Stimulated activated CD4-positive, alpha-beta T cell treated with anti-CD3 and anti-CD28 coated beads, Interleukin-4, amount 100 ng/mL, for 4 hours (primary cell): ENCODE data around the gene UBQLNL.

Source experiments
- DNase-seq, 2 experiments: peaks; one replicate each; pipeline ENCODE4 v3.0.0-alpha.2; 2020

The UBQLNL gene

DNA sequence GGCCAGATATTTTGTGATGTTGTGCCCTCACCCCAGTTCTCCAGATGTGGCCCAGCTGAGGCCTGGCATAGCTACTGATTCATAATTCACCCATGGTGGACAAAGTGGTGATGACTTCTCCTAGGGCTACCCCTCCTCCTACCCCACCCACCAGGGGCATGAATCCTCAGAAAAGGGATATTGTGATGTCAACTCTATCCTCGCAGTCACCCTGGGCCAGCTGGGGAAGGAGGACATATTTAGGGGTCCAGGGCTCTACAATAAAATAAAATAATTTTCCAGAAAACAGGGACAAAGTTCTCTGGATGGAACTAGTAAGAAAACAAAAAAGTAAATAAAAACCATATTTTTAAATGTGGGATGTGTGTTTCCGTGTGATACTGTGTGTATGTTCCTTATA, at the start of gene UBQLNL:
Gene UBQLNL, minus strand, starts transcription at position 101 of the 400 bp plus-strand sequence. CDS start 258 bp downstream, outside the sequence.
- DNase-seq, result no peak

DNA sequence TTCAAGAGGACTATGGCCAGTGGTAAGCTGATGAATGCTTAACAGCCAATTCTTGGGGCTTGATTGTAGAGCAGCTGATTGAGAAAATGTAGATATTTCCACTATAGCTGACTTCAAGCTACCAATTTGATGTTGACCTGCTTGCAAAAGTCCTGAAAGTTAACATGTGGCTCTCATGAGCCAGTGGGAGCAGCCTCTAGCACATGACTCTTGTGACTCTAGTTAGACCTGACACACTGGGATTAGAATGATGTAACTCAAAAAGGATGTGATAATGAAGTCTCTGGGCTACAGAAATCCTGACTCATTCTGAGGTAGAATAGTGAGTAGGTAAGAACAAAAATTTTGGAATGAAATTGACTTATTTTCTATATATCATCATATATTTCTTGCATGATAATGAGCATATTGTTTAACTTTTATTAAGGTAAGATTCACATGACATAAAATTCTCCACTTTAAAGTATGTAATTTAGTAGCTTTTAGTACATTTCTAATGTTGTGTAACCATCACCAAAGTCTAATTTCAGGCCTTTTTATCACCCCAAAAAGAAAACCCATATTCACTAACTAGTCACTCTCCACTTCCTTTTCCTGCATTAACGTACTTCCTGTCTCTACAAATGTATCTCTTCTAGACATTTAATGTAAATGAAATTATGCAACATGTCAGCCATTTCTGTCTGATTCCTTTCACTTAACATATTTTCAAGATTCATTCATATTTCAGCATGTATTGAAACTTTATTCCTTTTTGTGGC, 47.9 kb upstream of the UBQLNL start:
- no peak for DNase-seq

GRCh38 chr11:5557751-5558150, 41.3 kb upstream of the UBQLNL start:
- no peak for DNase-seq

DNA sequence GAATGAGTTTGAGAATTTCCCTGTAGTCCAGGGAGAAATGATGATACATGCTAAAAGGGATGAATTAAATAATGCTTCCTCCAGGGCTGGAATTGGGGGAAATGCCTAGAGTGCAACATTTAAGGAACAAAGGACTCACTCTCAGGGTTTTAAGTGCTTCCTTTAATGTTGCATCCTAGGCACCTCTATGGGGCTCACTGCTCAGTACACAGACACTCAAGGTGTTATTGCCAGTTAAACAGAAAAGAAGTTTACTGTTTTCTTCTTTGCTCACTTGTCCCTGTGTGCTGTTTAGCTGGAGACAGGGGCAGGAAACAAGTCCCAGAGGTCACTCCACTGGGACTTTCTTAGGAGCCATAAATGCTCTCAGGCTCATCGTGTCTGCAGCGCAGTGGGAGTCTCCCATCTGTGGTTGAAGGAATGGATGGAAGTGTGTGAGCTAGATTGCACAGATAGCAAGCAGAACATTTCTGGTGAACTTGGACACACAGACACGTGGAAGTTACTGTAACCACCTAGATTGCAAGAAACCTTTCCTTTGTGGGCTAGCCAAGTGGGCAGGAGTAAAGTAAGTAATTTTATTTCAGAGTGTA, 40.2 kb upstream of the UBQLNL start:
- no peak for DNase-seq

DNA sequence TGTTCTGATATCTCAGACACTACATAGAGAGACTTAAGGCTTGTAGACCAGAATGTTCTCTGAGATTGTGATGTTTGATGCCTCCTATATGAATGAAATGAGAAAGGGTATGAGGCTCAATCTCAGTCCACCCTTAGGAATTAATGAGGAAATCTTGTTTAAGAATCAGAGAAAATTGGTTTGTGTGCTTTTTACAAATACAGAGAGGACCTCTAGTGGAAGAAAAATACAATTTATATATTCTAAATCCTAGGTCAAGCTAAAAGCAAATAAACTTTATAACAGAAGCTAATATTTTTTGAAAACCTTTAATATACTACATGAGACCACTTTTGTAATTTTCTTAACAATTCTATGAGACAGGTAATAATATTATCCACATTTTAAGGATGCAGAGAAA, 36.8 kb upstream of the UBQLNL start:
- no peak for DNase-seq

DNA sequence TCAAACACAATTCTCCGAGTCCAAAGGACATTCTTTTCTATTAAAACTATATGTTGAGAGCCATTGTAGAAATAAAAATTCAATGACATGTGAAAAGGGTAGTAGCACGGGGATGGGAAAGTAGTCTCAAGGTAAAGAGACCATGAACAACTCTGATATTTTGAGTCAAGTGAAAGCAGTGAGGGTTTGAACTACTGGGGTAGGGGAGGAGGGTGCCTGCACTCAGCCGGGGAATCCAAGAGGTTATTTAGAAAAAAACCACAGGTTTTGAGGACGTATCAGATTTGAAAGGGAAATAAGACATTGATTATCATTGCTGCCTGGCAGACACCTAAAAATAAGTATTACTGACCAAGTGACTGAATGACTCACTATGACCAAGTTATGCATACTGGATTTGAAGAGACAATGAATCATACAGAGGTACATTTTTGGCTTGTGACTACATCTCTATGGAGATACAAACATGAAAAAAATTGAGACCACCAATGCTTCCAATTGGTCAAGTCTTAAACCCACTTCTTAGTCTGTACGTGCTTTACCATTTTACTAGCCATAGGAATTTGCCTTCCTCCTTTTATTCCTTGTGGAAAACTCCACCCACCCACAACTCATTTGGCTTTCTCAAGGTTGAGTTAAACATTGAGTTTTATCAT, 34.1 kb upstream of the UBQLNL start:
- no peak for DNase-seq

DNA sequence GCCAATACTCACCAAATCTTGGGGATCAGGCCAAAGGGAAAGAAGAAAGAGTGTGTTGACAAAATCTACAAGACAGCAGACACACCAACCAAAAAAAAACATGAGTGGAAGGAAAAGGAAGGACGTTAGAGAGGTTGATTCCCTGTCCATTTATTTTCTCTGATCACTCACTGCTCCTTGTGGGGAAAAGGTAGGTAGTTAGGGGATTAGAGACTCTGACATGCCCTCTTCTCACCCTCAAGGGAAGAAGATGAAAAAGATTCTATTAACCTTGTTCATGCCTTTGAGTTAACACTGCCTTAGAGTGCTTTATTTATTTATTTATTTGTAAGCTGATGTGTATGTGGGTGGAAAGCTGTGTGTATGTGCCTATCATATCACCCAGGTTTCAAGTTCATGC, 31.9 kb upstream of the UBQLNL start, which contains the start of gene OR52H1:
Gene OR52H1, minus strand, starts transcription at position 101 of the 400 bp plus-strand sequence. CDS start 3,035 bp downstream, outside the sequence.
- no peak for DNase-seq

DNA sequence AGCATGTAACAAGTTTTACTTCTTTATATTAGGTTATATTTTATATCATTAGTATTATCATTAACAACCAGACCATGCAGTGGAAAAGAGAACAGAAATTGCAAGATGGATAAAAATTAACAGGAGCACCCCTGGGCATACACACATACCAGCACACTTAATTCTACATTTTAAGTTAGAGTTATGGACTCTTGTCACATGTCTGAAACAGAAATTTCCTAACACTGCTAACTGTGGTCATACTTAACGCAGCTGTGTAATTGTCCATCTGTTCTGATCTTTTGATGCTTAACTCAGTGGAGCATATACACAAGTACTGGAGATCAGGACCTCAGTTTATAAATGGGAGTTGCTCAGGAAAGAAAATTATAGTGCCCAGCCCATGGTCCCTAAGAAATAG, 31.5 kb upstream of the UBQLNL start:
- DNase-seq, result no peak

DNA sequence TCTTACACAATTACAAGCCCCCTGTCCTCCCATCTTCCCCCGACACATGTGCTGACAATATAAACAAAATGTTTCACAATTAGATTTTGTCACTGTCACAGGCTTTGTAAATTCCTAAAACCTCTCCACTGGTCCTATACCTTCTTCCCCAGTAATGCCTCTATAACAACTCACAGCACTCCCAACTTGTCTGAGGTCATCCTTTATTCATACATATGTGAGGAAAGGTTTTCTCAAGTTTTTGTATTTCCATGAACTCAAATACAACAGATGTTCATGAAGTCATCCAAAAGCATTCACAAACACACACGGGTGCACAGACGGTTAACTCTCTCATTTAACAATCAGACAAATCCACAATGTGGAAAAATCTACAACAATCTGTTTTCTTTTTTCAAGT, 30.0 kb upstream of the UBQLNL start:
- no peak for DNase-seq

GRCh38 chr11:5541427-5541826, 24.9 kb upstream of the UBQLNL start:
- DNase-seq, result no peak

DNA sequence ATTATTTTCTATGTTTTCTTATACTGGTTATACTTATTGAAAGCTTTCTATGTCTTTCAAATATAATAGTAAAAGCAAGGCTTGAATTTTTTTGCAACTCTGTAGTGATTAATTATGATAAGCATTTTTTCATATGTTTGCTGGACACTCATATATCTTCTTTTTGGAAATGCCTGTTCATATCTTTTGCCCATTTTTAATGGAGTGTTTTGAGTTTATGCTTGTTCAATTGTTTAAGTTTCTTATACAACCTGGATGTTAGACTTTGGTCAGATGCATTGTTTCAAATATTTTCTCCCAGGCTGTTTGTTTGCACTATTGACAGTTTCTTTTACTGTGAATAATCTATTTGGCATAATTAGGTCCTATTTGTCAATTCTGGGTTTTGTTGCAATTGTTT, 20.0 kb upstream of the UBQLNL start:
- no peak for DNase-seq

- no peak for DNase-seq
Observed at GRCh38 chr11:5534046-5534445, 17.5 kb upstream of the UBQLNL start.

DNA sequence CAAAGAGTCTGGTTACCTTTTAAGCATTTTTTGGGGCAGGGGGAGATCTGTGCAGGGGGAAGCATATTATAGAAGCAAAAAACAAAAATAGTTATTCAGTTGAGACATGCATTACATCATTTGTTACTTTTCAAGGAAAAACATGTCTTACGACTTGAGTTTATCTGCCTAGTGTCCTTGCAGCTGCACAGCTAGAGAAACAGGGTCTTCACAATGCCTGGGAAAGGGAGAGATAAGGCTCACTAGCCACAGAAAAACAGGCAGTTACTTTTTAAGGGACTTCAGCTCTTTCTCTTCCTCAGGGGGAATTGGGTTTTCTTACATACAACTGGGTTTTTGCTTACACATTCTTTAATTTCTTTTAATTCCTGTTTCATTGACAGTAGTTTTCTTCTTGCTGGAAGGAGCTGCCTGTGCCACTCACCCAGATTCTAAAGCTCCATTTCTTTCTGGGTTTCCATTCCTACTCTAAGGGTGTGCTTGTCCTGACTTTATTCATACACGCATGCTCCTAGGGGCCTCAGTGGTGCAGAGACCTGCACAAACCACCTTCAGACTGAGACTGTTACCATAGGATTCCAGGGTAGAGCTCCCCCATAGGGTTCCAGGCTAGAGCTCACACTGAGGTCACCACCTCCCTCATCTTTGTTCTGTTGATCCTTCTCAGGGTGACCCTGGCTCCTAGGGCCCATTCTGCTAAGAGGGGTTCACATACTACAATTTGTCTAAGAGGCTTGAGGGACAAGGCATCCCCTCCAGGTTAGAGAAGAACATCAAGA, 14.7 kb upstream of the UBQLNL start:
- no peak for DNase-seq

DNA sequence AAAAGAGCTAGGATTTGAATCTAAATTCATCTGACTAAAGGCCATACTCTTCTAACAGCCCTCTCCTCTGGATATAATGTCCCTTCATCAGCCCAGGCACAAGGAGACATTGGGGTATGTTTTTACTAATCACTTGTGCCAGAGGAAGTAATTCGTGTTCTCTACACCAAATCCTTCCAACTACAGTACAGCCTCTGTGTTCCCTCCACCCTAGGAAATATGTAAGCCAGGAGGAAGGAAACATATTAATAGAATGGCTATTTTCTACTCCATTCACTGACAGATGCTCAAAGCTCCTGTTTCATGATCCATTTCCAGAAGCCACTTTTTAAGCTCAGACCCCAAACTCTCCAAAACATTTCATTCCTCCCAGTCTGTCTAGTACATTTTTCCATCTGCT, 12.0 kb upstream of the UBQLNL start:
- DNase-seq, result no peak

DNA sequence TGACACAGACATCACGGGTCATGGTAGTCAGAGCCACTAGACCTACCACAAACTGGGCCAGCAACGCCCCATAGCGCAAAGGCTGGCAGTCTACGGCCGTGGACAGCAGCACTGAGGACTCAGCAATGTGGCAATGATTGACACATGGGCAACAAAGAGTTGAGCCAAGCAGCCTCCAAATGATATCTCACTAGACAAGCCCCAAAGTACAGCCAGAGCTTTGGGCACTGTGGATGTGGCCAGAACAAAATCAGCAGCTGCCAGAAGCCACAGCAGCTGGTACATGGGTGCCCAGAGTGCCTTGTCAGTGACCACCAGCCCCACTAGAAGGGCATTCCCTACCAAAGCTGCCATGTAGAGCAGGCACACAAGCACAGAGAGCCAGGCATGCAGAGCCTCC, 11.2 kb upstream of the UBQLNL start:
- no peak for DNase-seq

DNA sequence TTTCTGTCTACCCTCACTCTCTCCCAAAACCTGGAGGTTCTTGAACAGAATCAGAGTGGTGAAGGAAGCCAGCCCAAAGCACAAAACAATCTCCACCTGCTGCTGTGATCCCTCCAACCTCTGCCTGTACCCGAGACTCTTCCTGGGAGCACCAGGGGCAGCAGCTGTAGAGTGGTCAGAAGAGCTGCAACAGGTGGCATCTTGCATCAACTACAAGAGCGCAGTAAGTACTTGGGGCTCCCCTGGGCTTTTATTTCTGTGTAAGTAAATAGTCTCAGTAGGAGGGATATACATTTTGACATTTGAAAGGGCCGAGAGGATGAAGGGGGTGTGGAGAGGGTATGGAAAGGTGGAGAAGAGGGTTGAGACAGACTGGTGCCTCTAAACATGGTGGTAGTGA, 8.3 kb upstream of the UBQLNL start:
- no peak for DNase-seq

DNA sequence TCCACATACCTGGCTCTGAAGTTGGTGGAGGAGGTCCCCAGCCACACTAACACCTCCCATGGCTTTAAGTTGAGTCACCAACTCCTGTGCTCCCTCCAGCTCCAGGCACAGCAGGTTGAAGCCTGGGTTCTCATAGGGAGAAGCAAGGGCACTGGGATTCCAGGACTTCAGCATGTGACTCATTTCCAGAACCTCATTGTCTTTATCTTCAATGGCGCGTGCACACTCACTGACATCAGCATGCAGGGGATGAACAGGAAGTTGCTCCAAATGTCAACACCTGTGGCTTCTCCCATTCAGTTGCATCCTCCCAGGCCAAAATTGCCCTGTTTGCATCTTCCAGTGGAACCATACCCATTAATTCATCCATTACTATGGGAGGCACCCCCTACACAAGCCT, 5.8 kb upstream of the UBQLNL start:
- DNase-seq, result no peak

DNA sequence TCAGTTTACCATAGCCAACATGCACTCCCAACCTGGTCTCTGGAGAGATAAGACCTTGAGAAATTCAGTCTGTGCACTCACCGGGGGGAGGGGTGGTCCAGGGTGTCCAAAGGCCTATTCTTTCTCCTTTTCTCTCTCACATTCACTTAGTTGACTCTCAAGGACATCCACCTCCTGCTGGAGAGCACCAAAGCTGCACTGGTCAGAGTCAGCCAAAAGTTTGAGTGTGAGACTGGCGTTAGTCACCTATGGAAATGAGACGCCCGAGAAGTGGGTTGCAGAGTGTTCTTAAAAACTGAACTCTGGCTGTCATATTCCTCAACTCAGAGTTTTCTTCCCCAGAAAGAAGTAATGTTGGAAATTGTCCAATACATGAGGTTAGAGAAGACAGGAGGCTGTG, 5.0 kb upstream of the UBQLNL start:
- DNase-seq, result no peak

DNA sequence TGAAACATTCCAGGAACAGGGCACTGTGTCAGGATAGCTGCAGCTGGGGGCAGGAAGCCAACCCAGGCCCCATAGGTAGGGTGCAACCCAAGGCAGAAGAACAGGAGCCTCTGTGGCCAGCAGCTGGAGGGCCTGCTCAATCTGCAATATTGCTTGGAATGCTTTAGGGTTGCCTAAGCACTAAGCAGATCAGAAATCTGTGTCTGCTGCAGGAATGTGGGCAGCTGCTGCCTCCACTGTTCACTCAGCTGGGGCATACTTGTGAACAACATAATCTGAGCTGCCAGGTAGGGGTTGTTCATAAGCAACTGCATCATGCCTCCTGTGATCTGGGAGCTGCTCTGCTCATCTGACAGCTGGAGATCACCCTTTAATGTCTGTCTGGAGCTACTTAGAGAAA, 1.7 kb downstream of the UBQLNL start:
- no peak for DNase-seq

DNA sequence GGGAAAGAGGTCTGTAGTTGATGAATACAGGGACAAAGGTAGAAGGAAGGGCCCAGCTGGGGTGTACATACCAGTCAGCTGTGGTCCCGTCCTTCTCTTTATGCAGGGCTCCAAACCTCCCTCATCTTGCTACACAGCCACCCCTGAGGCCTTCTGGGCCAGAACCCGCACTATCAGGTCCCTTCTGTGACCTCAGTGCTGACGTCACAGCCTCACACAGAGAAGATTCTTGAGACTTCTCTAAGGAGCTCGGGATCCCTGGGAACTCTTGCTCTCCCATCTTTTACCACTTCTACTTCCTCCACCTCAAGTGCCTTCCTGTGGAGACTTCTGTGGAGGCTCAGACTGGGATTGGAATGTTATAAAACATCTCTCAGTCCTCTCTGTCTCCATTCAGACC, 6.7 kb downstream of the UBQLNL start, which contains the start of gene UBQLN3:
Gene UBQLN3, minus strand, starts transcription at position 155 of the 400 bp plus-strand sequence. CDS start 399 bp downstream, outside the sequence.
- DNase-seq, result no peak

DNA sequence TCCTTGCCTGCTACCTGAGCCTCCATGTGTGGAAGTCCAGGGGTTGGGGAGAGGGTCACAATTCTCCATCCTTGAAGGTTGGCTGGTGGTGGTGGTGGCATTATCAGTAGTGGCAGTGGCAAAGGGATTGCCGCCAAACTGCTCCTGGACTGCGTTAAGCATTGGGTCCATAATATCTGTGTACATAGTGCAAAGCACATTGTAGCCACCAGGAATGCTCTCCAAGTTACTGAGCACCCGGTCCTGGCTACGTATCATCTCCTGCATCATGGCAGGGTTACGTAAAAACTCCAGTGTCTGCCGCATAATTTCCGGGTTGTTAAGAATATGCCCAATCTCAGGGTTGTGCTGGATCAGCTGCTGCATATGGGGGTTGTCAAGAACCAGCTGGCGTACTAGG, 7.9 kb downstream of the UBQLNL start:
- no peak for DNase-seq

GRCh38 chr11:5507933-5508305, 8.6 kb downstream of the UBQLNL start:
- DNase-seq, result no peak
